GM12878 (cell line): ENCODE data around the gene AKR1C3. TPM values are rescaled to one million over a fixed set of nuclear protein-coding genes. Genes with fewer than 3 reads are reported as not detected.

Experiments used
- ATAC-seq: fragments of 200-7000 bp; cut with Tn5 transposase; 3 replicates; pipeline ENCODE4 v1.9.1; 2020; ENCODE audit warnings: mild to moderate bottlenecking, moderate library complexity
- BruUV-seq: library from RNA; stranded (reverse); fragments of 400-500 nt; replicated peaks from 2 replicates; lab custom pipeline; 2021; lab: Mats Ljungman, UMichigan
- CTCF ChIA-PET: fragments of 300-600 bp; sonication (Branson Sonifier 250); formaldehyde crosslinking; extraction: SDS; loops from one replicate; lab custom pipeline; 2021; ENCODE audit warnings: inconsistent platforms; lab: Yijun Ruan, JAX
- POLR2A ChIA-PET: fragments of 350-600 bp; formaldehyde crosslinking; extraction: SDS; loops from one replicate; lab custom pipeline; 2021; ENCODE audit warnings: inconsistent platforms; lab: Charles Lee
- RAD21 ChIA-PET: fragments of 300-600 bp; sonication (Branson Sonifier 250); formaldehyde crosslinking; loops from one replicate; lab custom pipeline; 2023; ENCODE audit warnings: antibody characterized with exemption; ENCODE audit not compliant: unreplicated experiment; lab: Charles Lee
- SMC1A ChIA-PET: fragments of 300-600 bp; sonication (Branson Sonifier 250); formaldehyde crosslinking; loops from one replicate; lab custom pipeline; 2023; ENCODE audit not compliant: unreplicated experiment, uncharacterized antibody; lab: Charles Lee
- DNase-seq: peaks from one replicate; pipeline ENCODE4 v3.0.0-alpha.2; 2011; ENCODE audit warnings: low read depth, low spot score
- FAIRE-seq: peaks from 3 replicates; lab custom pipeline; 2011; peaks lifted over from hg19 to GRCh38; lab: Jason Lieb, UNC
- H2AFZ ChIP-seq: 2 replicates; pipeline ENCODE4 v1.6.0; 2011; ENCODE audit warnings: low read depth, low read length, control low read depth; ENCODE audit not compliant: control insufficient read depth
- H3K27ac ChIP-seq: 2 replicates; pipeline ENCODE4 v1.5.1; 2011; ENCODE audit warnings: control low read depth; ENCODE audit not compliant: control insufficient read depth, insufficient read depth
- H3K27me3 ChIP-seq, 2 experiments: replicated peaks in 1 of 2; 2 replicates each; pipeline versions ENCODE4 v1.6.0 to v1.6.1; 2011; ENCODE audit warnings: low read length in 1 of 2; ENCODE audit not compliant: control insufficient read depth in 2 of 2, insufficient read depth in 2 of 2
- H3K36me3 ChIP-seq, 2 experiments: 2 replicates each; pipeline ENCODE4 v1.5.1; 2011; ENCODE audit warnings: low read length in 1 of 2; ENCODE audit not compliant: control insufficient read depth in 2 of 2, insufficient read depth in 2 of 2
- H3K4me1 ChIP-seq: 2 replicates; pipeline ENCODE4 v1.6.1; 2011; ENCODE audit warnings: mild to moderate bottlenecking, low read length, moderate library complexity, mixed read lengths; ENCODE audit not compliant: control insufficient read depth, insufficient read depth
- H3K4me2 ChIP-seq: 2 replicates; pipeline ENCODE4 v1.6.0; 2011; ENCODE audit warnings: control low read depth; ENCODE audit not compliant: control insufficient read depth, insufficient read depth
- H3K4me3 ChIP-seq: fragments of 200-600 bp; sonication (generic); 2 replicates; pipeline ENCODE4 v1.5.1; 2016
- H3K79me2 ChIP-seq: 2 replicates; pipeline ENCODE4 v1.6.0; 2011; ENCODE audit warnings: low read length; ENCODE audit not compliant: control insufficient read depth, insufficient read depth
- H3K9ac ChIP-seq: 2 replicates; pipeline ENCODE4 v1.8.0; 2011; ENCODE audit warnings: low read length, control low read depth, mixed read lengths; ENCODE audit not compliant: control insufficient read depth, insufficient read depth
- H3K9me3 ChIP-seq: replicated peaks from 3 replicates; pipeline ENCODE4 v1.5.1; 2011; ENCODE audit warnings: mild to moderate bottlenecking, low read length; ENCODE audit not compliant: control insufficient read depth, insufficient read depth
- H4K20me1 ChIP-seq: 2 replicates; pipeline ENCODE4 v1.6.0; 2011; ENCODE audit not compliant: control insufficient read depth, insufficient read depth
- CREB1 ChIP-seq: IDR thresholded peaks from 2 replicates; pipeline ENCODE4 v1.6.1; 2012; ENCODE audit warnings: low read depth, mild to moderate bottlenecking, inconsistent platforms
- IRF5 ChIP-seq: fragments of 450-650 bp; IDR thresholded peaks from 2 replicates; pipeline ENCODE4 v1.6.1; 2017; ENCODE audit warnings: borderline replicate concordance
- NR2C1 ChIP-seq: fragments of 450-650 bp; IDR thresholded peaks from 2 replicates; pipeline ENCODE4 v1.6.1; 2017; ENCODE audit warnings: antibody characterized with exemption, mild to moderate bottlenecking, moderate library complexity
- NR2F1 ChIP-seq: fragments of 450-650 bp; conservative IDR thresholded peaks from 2 replicates; pipeline ENCODE4 v1.6.1; 2017; ENCODE audit warnings: mild to moderate bottlenecking
- PAX5 ChIP-seq: IDR thresholded peaks from 2 replicates; pipeline ENCODE4 v1.6.1; 2011; ENCODE audit warnings: low read depth, low read length, borderline replicate concordance
- POLR2AphosphoS2 ChIP-seq: IDR thresholded peaks from 2 replicates; pipeline ENCODE4 v1.6.1; 2011; ENCODE audit warnings: low read depth, mild to moderate bottlenecking, low read length, improper control_type of control experiment, moderate library complexity
- RELA ChIP-seq: fragments of 450-650 bp; IDR thresholded peaks from 2 replicates; pipeline ENCODE4 v1.8.0; 2014; ENCODE audit warnings: borderline replicate concordance; ENCODE audit not compliant: partially characterized antibody
- ZBTB4 ChIP-seq: fragments of 450-650 bp; formaldehyde crosslinking; IDR thresholded peaks from 2 replicates; pipeline ENCODE4 v1.4.0; 2022; ENCODE audit warnings: mild to moderate bottlenecking, moderate library complexity
- ZNF24 ChIP-seq: fragments of 450-650 bp; IDR thresholded peaks from 2 replicates; pipeline ENCODE4 v1.6.1; 2017; ENCODE audit warnings: antibody characterized with exemption, mild to moderate bottlenecking
- WGBS: methylation state at CpG from one replicate; pipeline ENCODE4 v1.1.6; 2016; ENCODE audit warnings: low lambda C conversion rate; ENCODE audit not compliant: insufficient replicate concordance, insufficient coverage; ENCODE audit errors: missing lambda C conversion rate; 5-methylcytosine and 5-hydroxymethylcytosine counted together
- in situ Hi-C: fragments of 300-500 bp; cut with MboI; formaldehyde crosslinking; loops from 9 replicates; pipeline ENCODE4 v1.14.3; 2018; ENCODE audit warnings: mixed read lengths
- intact Hi-C: fragments of 100-400 bp; cut with micrococcal nuclease; formaldehyde crosslinking; loops from one replicate; pipeline ENCODE4 v1.14.2; 2022; ENCODE audit not compliant: unreplicated experiment
- polyA plus RNA-seq, 11 experiments: library from polyadenylated mRNA; depleted of rRNA in 4 of 11; unstranded in 6 of 11; stranded (reverse) in 5 of 11; fragments of >200 nt; fragmentation: Nextera tagmentation in 4 of 11; fragmentation: Illumina TruSeq in 1 of 11; extraction: Ambion mirVana in 4 of 11; extraction: Trizol in 1 of 11; gene quantifications; 1 replicate in 1 of 11; 2 replicates in 10 of 11; pipeline versions ENCODE4 v1.2.1 to v1.2.3, GENCODE V29; 2011 to 2016; ENCODE audit warnings: inconsistent platforms in 2 of 11, missing spikeins in 2 of 11, low read depth in 1 of 11
- total RNA-seq, 4 experiments: library from RNA; depleted of rRNA in 3 of 4; stranded (reverse); fragments of >200 nt in 3 of 4; fragmentation: Illumina TruSeq in 1 of 4; extraction: Trizol in 1 of 4; gene quantifications; 2 replicates each; pipeline versions ENCODE4 v1.2.1 to v1.2.3, GENCODE V29; 2013 to 2021

The AKR1C3 gene
- total and polyA plus RNA-seq, 10 of the 15 experiments (the other 5 are each of a cell fraction or from before 2014, with no cell fraction given) = 0.26 to 0.35 TPM; not detected in 8

- no peaks in the 10 kb centered on the region for H3K4me1 ChIP-seq
- in situ Hi-C loops (no loop called here), intact Hi-C loops (no loop called here)
- no peaks in the 10 kb centered on the region for H3K36me3 ChIP-seq
- 20% methylated on average over 8 of the region's 8 CpGs for WGBS
- no peaks in the 10 kb centered on the region for H3K9me3 ChIP-seq
- ChIA-PET RAD21 (no interaction called here), POLR2A (no interaction called here), SMC1A (no interaction called here), CTCF (no interaction called here)
- DNase-seq (no peak), ATAC-seq (no peak), FAIRE-seq (no peak)
- H3K27ac ChIP-seq = no peak overlapping the region
- H3K27me3 ChIP-seq = no peaks in the 10 kb centered on the region; a peak in 1 of 4 replicates
- BruUV-seq = no TSS peak
- no peak for TF ChIP-seq POLR2AphosphoS2
- TF ChIP-seq ZNF24 = no peak
- peak; percentile 40; the same call in 1 of the 2 replicates for TF ChIP-seq PAX5
- TF ChIP-seq RELA = no peak
- no peaks in the 10 kb centered on the region for H3K79me2 ChIP-seq
- H3K4me2 ChIP-seq = no peak overlapping the region
- no peak overlapping the region for H3K9ac ChIP-seq
- H2AFZ ChIP-seq = no peak overlapping the region
- H3K4me3 ChIP-seq = no peak overlapping the region
- no peaks in the 10 kb centered on the region for H4K20me1 ChIP-seq
Measured at GRCh38 chr10:5071411-5072198, 22.6 kb upstream of the AKR1C3 start.

- no peak overlapping the region for H2AFZ ChIP-seq
- no peak for ATAC-seq
- no peak overlapping the region for H3K4me2 ChIP-seq
- no peak overlapping the region for H3K27ac ChIP-seq
- H3K79me2 ChIP-seq = no peaks in the 10 kb centered on the region
- RAD21 ChIA-PET = no interaction called here
- no peaks in the 10 kb centered on the region for H3K36me3 ChIP-seq
- CTCF ChIA-PET = interaction anchor here (0.9 kb wide), 1 partner anchor 259 kb away, joined by 3 read pairs; no protein-coding TSS in a partner anchor
- TF ChIP-seq NR2C1 (no peak), IRF5 (no peak), NR2F1 (no peak), CREB1 (no peak), ZBTB4 (CRISPR knock-in tag) (no peak)
- TF ChIP-seq, all 136 proteins: peak for 0
- in situ Hi-C loops (no loop called here), intact Hi-C loops (no loop called here)
- Histone ChIP-seq H3K4me1 (no peaks in the 10 kb centered on the region), H3K9ac (no peak overlapping the region), H3K27me3 (no peaks in the 10 kb centered on the region; a peak in 1 of 4 replicates), H4K20me1 (no peaks in the 10 kb centered on the region), H3K4me3 (no peak overlapping the region), H3K9me3 (no peaks in the 10 kb centered on the region)
- no TSS peak for BruUV-seq
- ChIA-PET SMC1A (no interaction called here), POLR2A (no interaction called here)
- FAIRE-seq = no peak
- WGBS = 31% methylated on average over 2 of the region's 2 CpGs
- DNase-seq = no peak
Measured at GRCh38 chr10:5073659-5074058, 20.6 kb upstream of the AKR1C3 start.
